H1 (cell line): Measurements from ENCODE around the gene CCDC192. TPM values are rescaled to one million over a fixed set of nuclear protein-coding genes. Genes with fewer than 3 reads are reported as not detected.
A peak's percentile ranks its signal among the peaks of the same experiment; 100 is the strongest.

Experiments used
- CTCF ChIA-PET: fragments of 300-600 bp; sonication (Branson Sonifier 250); formaldehyde crosslinking; loops from one replicate; lab custom pipeline; 2021; ENCODE audit not compliant: partially characterized antibody; lab: Charles Lee
- POLR2A ChIA-PET: fragments of 300-600 bp; sonication (Branson Sonifier 250); formaldehyde crosslinking; loops from one replicate; lab custom pipeline; 2021; ENCODE audit warnings: inconsistent platforms; ENCODE audit not compliant: partially characterized antibody; lab: Charles Lee
- DNase-seq, 2 experiments: peaks; one replicate each; pipeline versions ENCODE4 v3.0.0 to v3.0.0-alpha.2; 2010 to 2022; ENCODE audit warnings: low spot score in 2 of 2, low read depth in 1 of 2, mixed read lengths in 1 of 2
- FAIRE-seq: peaks from 2 replicates; lab custom pipeline; 2011; peaks lifted over from hg19 to GRCh38; lab: Jason Lieb, UNC
- H2AFZ ChIP-seq: 2 replicates; pipeline ENCODE4 v1.8.1; 2012; ENCODE audit warnings: low read length, inconsistent platforms
- H2AK5ac ChIP-seq: 2 replicates; pipeline ENCODE4 v1.6.1; 2013; ENCODE audit warnings: low read depth, low read length
- H2BK120ac ChIP-seq: replicated peaks from 2 replicates; pipeline ENCODE3; 2013; ENCODE audit warnings: low read depth, low read length, inconsistent platforms
- H2BK12ac ChIP-seq: 2 replicates; pipeline ENCODE4 v1.6.1; 2013; ENCODE audit warnings: low read depth, low read length
- H2BK15ac ChIP-seq: 2 replicates; pipeline ENCODE4 v1.6.1; 2013; ENCODE audit warnings: low read length
- H2BK20ac ChIP-seq: 2 replicates; pipeline ENCODE4 v1.6.1; 2013; ENCODE audit warnings: low read length
- H2BK5ac ChIP-seq: 2 replicates; pipeline ENCODE4 v1.6.1; 2013; ENCODE audit warnings: low read depth, low read length
- H3K14ac ChIP-seq: 2 replicates; pipeline ENCODE4 v1.6.1; 2013; ENCODE audit warnings: inconsistent platforms; ENCODE audit not compliant: insufficient read length
- H3K18ac ChIP-seq: 2 replicates; pipeline ENCODE4 v1.6.1; 2013; ENCODE audit warnings: low read length; ENCODE audit errors: extremely low read depth
- H3K23ac ChIP-seq: 2 replicates; pipeline ENCODE4 v1.6.1; 2013; ENCODE audit warnings: inconsistent platforms; ENCODE audit not compliant: insufficient read length
- H3K23me2 ChIP-seq: 2 replicates; pipeline ENCODE4 v1.6.1; 2013; ENCODE audit warnings: low read depth, low read length
- H3K27ac ChIP-seq: 2 replicates; pipeline ENCODE4 v1.6.1; 2011; ENCODE audit warnings: low read depth, low read length, inconsistent platforms
- H3K27me3 ChIP-seq, 4 experiments: replicated peaks in 1 of 4; 1 replicate in 1 of 4; 2 replicates in 3 of 4; pipeline versions ENCODE4 v1.6.1 to v1.8.1; 2011 to 2013; ENCODE audit warnings: low read length in 3 of 4, mild to moderate bottlenecking in 3 of 4, inconsistent platforms in 2 of 4, mixed read lengths in 2 of 4, moderate library complexity in 1 of 4; ENCODE audit not compliant: control insufficient read depth in 3 of 4, insufficient read depth in 3 of 4; ENCODE audit errors: extremely low read depth in 1 of 4
- H3K36me3 ChIP-seq, 4 experiments: 2 replicates each; pipeline versions ENCODE4 v1.6.1 to v1.8.1; 2011 to 2013; ENCODE audit warnings: mild to moderate bottlenecking in 4 of 4, low read length in 3 of 4, moderate library complexity in 2 of 4, control low read depth in 1 of 4, inconsistent platforms in 1 of 4; ENCODE audit not compliant: insufficient read depth in 4 of 4, control insufficient read depth in 2 of 4
- H3K4ac ChIP-seq: replicated peaks from 2 replicates; pipeline ENCODE3; 2013; ENCODE audit warnings: low read length, low read depth, mixed read lengths, inconsistent platforms; ENCODE audit not compliant: insufficient read length
- H3K4me1 ChIP-seq, 4 experiments: replicated peaks in 1 of 4; 1 replicate in 1 of 4; 2 replicates in 3 of 4; pipeline versions ENCODE4 v1.6.1 to v1.8.1; 2011 to 2013; ENCODE audit warnings: low read length in 3 of 4, inconsistent platforms in 2 of 4, mixed read lengths in 1 of 4; ENCODE audit not compliant: insufficient read depth in 4 of 4, control insufficient read depth in 3 of 4
- H3K4me2 ChIP-seq, 2 experiments: 2 replicates each; pipeline versions ENCODE4 v1.6.1 to v1.8.1; 2011 to 2013; ENCODE audit warnings: low read depth in 2 of 2, low read length in 2 of 2, control low read depth in 1 of 2, inconsistent platforms in 1 of 2, mild to moderate bottlenecking in 1 of 2; ENCODE audit not compliant: insufficient read depth in 1 of 2
- H3K4me3 ChIP-seq, 4 experiments: fragments of 200-600, 300-600 bp in 1 of 4; sonication (generic), shearing (Covaris generic), sonication (Bioruptor Twin) in 1 of 4; 2 replicates each; pipeline versions ENCODE4 v1.5.1 to v1.8.1; 2011 to 2016; ENCODE audit warnings: low read length in 4 of 4, low read depth in 3 of 4, control low read depth in 2 of 4, inconsistent platforms in 2 of 4, mild to moderate bottlenecking in 2 of 4, mixed read lengths in 1 of 4, moderate library complexity in 1 of 4; ENCODE audit not compliant: insufficient read depth in 2 of 4; ENCODE audit errors: extremely low read depth in 1 of 4
- H3K56ac ChIP-seq: replicated peaks from 2 replicates; pipeline ENCODE3; 2013; ENCODE audit warnings: low read depth, mild to moderate bottlenecking, mixed read lengths, low read length, inconsistent platforms; ENCODE audit not compliant: insufficient read length
- H3K79me1 ChIP-seq: 2 replicates; pipeline ENCODE4 v1.6.1; 2013; ENCODE audit warnings: low read depth, low read length, control low read depth
- H3K79me2 ChIP-seq, 2 experiments: 2 replicates each; pipeline versions ENCODE4 v1.6.1 to v1.8.1; 2012 to 2013; ENCODE audit warnings: low read length in 2 of 2, mild to moderate bottlenecking in 2 of 2, inconsistent platforms in 1 of 2; ENCODE audit not compliant: insufficient read depth in 2 of 2, control insufficient read depth in 1 of 2
- H3K9ac ChIP-seq, 4 experiments: replicated peaks in 1 of 4; 1 replicate in 1 of 4; 2 replicates in 3 of 4; pipeline versions ENCODE4 v1.6.1 to v1.8.1; 2011 to 2013; ENCODE audit warnings: low read depth in 3 of 4, low read length in 3 of 4, control low read depth in 2 of 4, mild to moderate bottlenecking in 2 of 4, moderate library complexity in 2 of 4, inconsistent platforms in 1 of 4; ENCODE audit errors: extremely low read depth in 1 of 4
- H3K9me3 ChIP-seq, 2 experiments: 2 replicates each; pipeline versions ENCODE4 v1.6.1 to v1.8.1; 2012 to 2013; ENCODE audit warnings: mild to moderate bottlenecking in 2 of 2, moderate library complexity in 2 of 2, control low read depth in 1 of 2, inconsistent platforms in 1 of 2, low read depth in 1 of 2, low read length in 1 of 2, mixed read lengths in 1 of 2; ENCODE audit not compliant: insufficient read depth in 2 of 2
- H4K20me1 ChIP-seq, 2 experiments: replicated peaks in 1 of 2; 2 replicates each; pipeline versions ENCODE3 to v1.8.1; 2011 to 2013; ENCODE audit warnings: inconsistent platforms in 2 of 2, low read length in 2 of 2, mild to moderate bottlenecking in 1 of 2; ENCODE audit not compliant: insufficient read depth in 2 of 2, control insufficient read depth in 1 of 2
- H4K5ac ChIP-seq: 2 replicates; pipeline ENCODE4 v1.6.1; 2013; ENCODE audit warnings: low read length, low read depth, mixed read lengths, inconsistent platforms; ENCODE audit not compliant: insufficient read length
- H4K8ac ChIP-seq: 2 replicates; pipeline ENCODE4 v1.8.0; 2013; ENCODE audit warnings: mild to moderate bottlenecking, moderate library complexity, low read length, inconsistent platforms; ENCODE audit not compliant: insufficient read depth; ENCODE audit errors: extremely low read depth
- H4K91ac ChIP-seq: replicated peaks from 2 replicates; pipeline ENCODE3; 2013; ENCODE audit warnings: low read length, mixed read lengths, inconsistent platforms; ENCODE audit not compliant: insufficient read length
- BACH1 ChIP-seq: IDR thresholded peaks from 2 replicates; pipeline ENCODE4 v1.6.1; 2012; ENCODE audit warnings: low read length, improper control_type of control experiment
- CEBPB ChIP-seq: IDR thresholded peaks from 2 replicates; pipeline ENCODE4 v1.6.1; 2012; ENCODE audit warnings: low read depth, low read length
- EP300 ChIP-seq, 2 experiments: IDR thresholded peaks; 1 replicate in 1 of 2; 2 replicates in 1 of 2; pipeline ENCODE4 v1.6.1; 2011 to 2012; ENCODE audit warnings: low read depth in 2 of 2, low read length in 2 of 2, mild to moderate bottlenecking in 2 of 2, borderline replicate concordance in 1 of 2, inconsistent platforms in 1 of 2, moderate library complexity in 1 of 2
- NANOG ChIP-seq: IDR thresholded peaks from 2 replicates; pipeline ENCODE4 v1.6.1; 2011; ENCODE audit warnings: low read length, low read depth, mild to moderate bottlenecking, inconsistent platforms; ENCODE audit not compliant: insufficient read depth, poor library complexity, severe bottlenecking
- TBP ChIP-seq: IDR thresholded peaks from 2 replicates; pipeline ENCODE4 v1.6.1; 2011; ENCODE audit warnings: low read depth, low read length, improper control_type of control experiment
- WGBS, 2 experiments: shearing (Covaris generic) in 1 of 2; methylation state at CpG; one replicate each; pipeline versions ENCODE4 v1.1.6 to v1.1.7; 2013 to 2015; ENCODE audit warnings: low lambda C conversion rate in 2 of 2, mixed read lengths in 2 of 2, inconsistent platforms in 1 of 2, low coverage in 1 of 2, missing lambda C conversion rate in 1 of 2; ENCODE audit not compliant: insufficient replicate concordance in 2 of 2, insufficient coverage in 1 of 2, insufficient read length in 1 of 2; ENCODE audit errors: extremely low coverage in 1 of 2, missing lambda C conversion rate in 1 of 2; 5-methylcytosine and 5-hydroxymethylcytosine counted together
- polyA plus RNA-seq, 7 experiments: library from polyadenylated mRNA; depleted of rRNA in 3 of 7; stranded (reverse) in 5 of 7; unstranded in 2 of 7; fragments of >200 nt in 5 of 7; fragments of 200-250 nt in 2 of 7; gene quantifications; 1 replicate in 5 of 7; 2 replicates in 1 of 7; 4 replicates in 1 of 7; pipeline versions ENCODE4 v1.2.1 to v1.2.3, GENCODE V29; 2011 to 2013; ENCODE audit warnings: missing spikeins in 2 of 7, mixed read lengths in 2 of 7
- total RNA-seq: library from RNA; stranded (reverse); fragmentation: NEBNext Ultra II Directional; extraction: Animal tissue kit (Norgen Biotek cat#: 25700); gene quantifications from 2 replicates; pipeline ENCODE4 v1.2.1, GENCODE V29; 2021

CCDC192 gene
- total and polyA plus RNA-seq, 2 of the 8 experiments (the other 6 are each of a cell fraction or from before 2014, with no cell fraction given), result 0.61 TPM; not detected in 1

- no peak overlapping the region for H3K14ac ChIP-seq
- H3K27ac ChIP-seq, result no peak overlapping the region
- H3K56ac ChIP-seq, result no peak overlapping the region
- no peak overlapping the region for H2BK20ac ChIP-seq
- H2BK12ac ChIP-seq, result no peak overlapping the region
- no peak overlapping the region for H2BK5ac ChIP-seq
- no peaks in the 10 kb centered on the region for H3K79me2 ChIP-seq
- no peak overlapping the region for H4K5ac ChIP-seq
- H4K8ac ChIP-seq, result no peak overlapping the region
- no peak overlapping the region for H4K91ac ChIP-seq
- no peaks in the 10 kb centered on the region for H3K23me2 ChIP-seq
- H3K9me3 ChIP-seq, result peaks cover 9 to 17% of the 10 kb centered on the region in 2 experiments; a peak in 2 of 4 replicates
- no peaks in the 10 kb centered on the region for H3K79me1 ChIP-seq
- H3K4me1 ChIP-seq, result no peaks in the 10 kb centered on the region
- no peak overlapping the region for H3K23ac ChIP-seq
- H2AK5ac ChIP-seq, result no peak overlapping the region
- ChIA-PET POLR2A (no interaction called here), CTCF (no interaction called here)
- no peak overlapping the region for H2BK120ac ChIP-seq
- H3K4ac ChIP-seq, result no peak overlapping the region
- H3K27me3 ChIP-seq, result no peaks in the 10 kb centered on the region
- no peak overlapping the region for H3K9ac ChIP-seq
- TF ChIP-seq EP300 (IDR thresholded peaks at IDR 0.05; ENCODE audit: borderline replicate concordance in 1 of 2, low read depth in 2 of 2, low read length in 2 of 2), result no peak
- TF ChIP-seq NANOG, result no peak
- TF ChIP-seq CEBPB, result peak; percentile 97
- TF ChIP-seq TBP, result no peak
- no peak for TF ChIP-seq BACH1
- H3K36me3 ChIP-seq, result no peaks in the 10 kb centered on the region
- no peak overlapping the region for H2AFZ ChIP-seq
- FAIRE-seq, result no peak
- no peak overlapping the region for H3K4me3 ChIP-seq
- no peak overlapping the region for H2BK15ac ChIP-seq
- H3K18ac ChIP-seq, result no peak overlapping the region
- no peak overlapping the region for H3K4me2 ChIP-seq
- no peak for DNase-seq
- H4K20me1 ChIP-seq, result no peaks in the 10 kb centered on the region
- 97% methylated on average over 2 of the region's 2 CpGs; no CpG with 5 or more reads in 1 of the 2 experiments for WGBS, 2 experiments
Observed at GRCh38 chr5:127723571-127723970, 20.4 kb downstream of the CCDC192 start.
